H1 (cell line): ENCODE results near the gene DYNLT5. TPM values are rescaled to one million over a fixed set of nuclear protein-coding genes. Genes with fewer than 3 reads are reported as not detected.
A peak's percentile ranks its signal among the peaks of the same experiment; 100 is the strongest.

Experiments used
- CTCF ChIA-PET: fragments of 300-600 bp; sonication (Branson Sonifier 250); formaldehyde crosslinking; loops from one replicate; lab custom pipeline; 2021; ENCODE audit not compliant: partially characterized antibody; lab: Charles Lee
- POLR2A ChIA-PET: fragments of 300-600 bp; sonication (Branson Sonifier 250); formaldehyde crosslinking; loops from one replicate; lab custom pipeline; 2021; ENCODE audit warnings: inconsistent platforms; ENCODE audit not compliant: partially characterized antibody; lab: Charles Lee
- DNase-seq, 2 experiments: peaks; one replicate each; pipeline versions ENCODE4 v3.0.0 to v3.0.0-alpha.2; 2010 to 2022; ENCODE audit warnings: low spot score in 2 of 2, low read depth in 1 of 2, mixed read lengths in 1 of 2
- FAIRE-seq: peaks from 2 replicates; lab custom pipeline; 2011; peaks lifted over from hg19 to GRCh38; lab: Jason Lieb, UNC
- H2AFZ ChIP-seq: 2 replicates; pipeline ENCODE4 v1.8.1; 2012; ENCODE audit warnings: low read length, inconsistent platforms
- H2AK5ac ChIP-seq: 2 replicates; pipeline ENCODE4 v1.6.1; 2013; ENCODE audit warnings: low read depth, low read length
- H2BK120ac ChIP-seq: replicated peaks from 2 replicates; pipeline ENCODE3; 2013; ENCODE audit warnings: low read depth, low read length, inconsistent platforms
- H2BK12ac ChIP-seq: 2 replicates; pipeline ENCODE4 v1.6.1; 2013; ENCODE audit warnings: low read depth, low read length
- H2BK15ac ChIP-seq: 2 replicates; pipeline ENCODE4 v1.6.1; 2013; ENCODE audit warnings: low read length
- H2BK20ac ChIP-seq: 2 replicates; pipeline ENCODE4 v1.6.1; 2013; ENCODE audit warnings: low read length
- H2BK5ac ChIP-seq: 2 replicates; pipeline ENCODE4 v1.6.1; 2013; ENCODE audit warnings: low read depth, low read length
- H3K14ac ChIP-seq: 2 replicates; pipeline ENCODE4 v1.6.1; 2013; ENCODE audit warnings: inconsistent platforms; ENCODE audit not compliant: insufficient read length
- H3K18ac ChIP-seq: 2 replicates; pipeline ENCODE4 v1.6.1; 2013; ENCODE audit warnings: low read length; ENCODE audit errors: extremely low read depth
- H3K23ac ChIP-seq: 2 replicates; pipeline ENCODE4 v1.6.1; 2013; ENCODE audit warnings: inconsistent platforms; ENCODE audit not compliant: insufficient read length
- H3K23me2 ChIP-seq: 2 replicates; pipeline ENCODE4 v1.6.1; 2013; ENCODE audit warnings: low read depth, low read length
- H3K27ac ChIP-seq: 2 replicates; pipeline ENCODE4 v1.6.1; 2011; ENCODE audit warnings: low read depth, low read length, inconsistent platforms
- H3K27me3 ChIP-seq, 4 experiments: replicated peaks in 1 of 4; 1 replicate in 1 of 4; 2 replicates in 3 of 4; pipeline versions ENCODE4 v1.6.1 to v1.8.1; 2011 to 2013; ENCODE audit warnings: low read length in 3 of 4, mild to moderate bottlenecking in 3 of 4, inconsistent platforms in 2 of 4, mixed read lengths in 2 of 4, moderate library complexity in 1 of 4; ENCODE audit not compliant: control insufficient read depth in 3 of 4, insufficient read depth in 3 of 4; ENCODE audit errors: extremely low read depth in 1 of 4
- H3K36me3 ChIP-seq, 4 experiments: 2 replicates each; pipeline versions ENCODE4 v1.6.1 to v1.8.1; 2011 to 2013; ENCODE audit warnings: mild to moderate bottlenecking in 4 of 4, low read length in 3 of 4, moderate library complexity in 2 of 4, control low read depth in 1 of 4, inconsistent platforms in 1 of 4; ENCODE audit not compliant: insufficient read depth in 4 of 4, control insufficient read depth in 2 of 4
- H3K4ac ChIP-seq: replicated peaks from 2 replicates; pipeline ENCODE3; 2013; ENCODE audit warnings: low read length, low read depth, mixed read lengths, inconsistent platforms; ENCODE audit not compliant: insufficient read length
- H3K4me1 ChIP-seq, 4 experiments: replicated peaks in 1 of 4; 1 replicate in 1 of 4; 2 replicates in 3 of 4; pipeline versions ENCODE4 v1.6.1 to v1.8.1; 2011 to 2013; ENCODE audit warnings: low read length in 3 of 4, inconsistent platforms in 2 of 4, mixed read lengths in 1 of 4; ENCODE audit not compliant: insufficient read depth in 4 of 4, control insufficient read depth in 3 of 4
- H3K4me2 ChIP-seq, 2 experiments: 2 replicates each; pipeline versions ENCODE4 v1.6.1 to v1.8.1; 2011 to 2013; ENCODE audit warnings: low read depth in 2 of 2, low read length in 2 of 2, control low read depth in 1 of 2, inconsistent platforms in 1 of 2, mild to moderate bottlenecking in 1 of 2; ENCODE audit not compliant: insufficient read depth in 1 of 2
- H3K4me3 ChIP-seq, 4 experiments: fragments of 200-600, 300-600 bp in 1 of 4; sonication (generic), shearing (Covaris generic), sonication (Bioruptor Twin) in 1 of 4; 2 replicates each; pipeline versions ENCODE4 v1.5.1 to v1.8.1; 2011 to 2016; ENCODE audit warnings: low read length in 4 of 4, low read depth in 3 of 4, control low read depth in 2 of 4, inconsistent platforms in 2 of 4, mild to moderate bottlenecking in 2 of 4, mixed read lengths in 1 of 4, moderate library complexity in 1 of 4; ENCODE audit not compliant: insufficient read depth in 2 of 4; ENCODE audit errors: extremely low read depth in 1 of 4
- H3K56ac ChIP-seq: replicated peaks from 2 replicates; pipeline ENCODE3; 2013; ENCODE audit warnings: low read depth, mild to moderate bottlenecking, mixed read lengths, low read length, inconsistent platforms; ENCODE audit not compliant: insufficient read length
- H3K79me1 ChIP-seq: 2 replicates; pipeline ENCODE4 v1.6.1; 2013; ENCODE audit warnings: low read depth, low read length, control low read depth
- H3K79me2 ChIP-seq, 2 experiments: 2 replicates each; pipeline versions ENCODE4 v1.6.1 to v1.8.1; 2012 to 2013; ENCODE audit warnings: low read length in 2 of 2, mild to moderate bottlenecking in 2 of 2, inconsistent platforms in 1 of 2; ENCODE audit not compliant: insufficient read depth in 2 of 2, control insufficient read depth in 1 of 2
- H3K9ac ChIP-seq, 4 experiments: replicated peaks in 1 of 4; 1 replicate in 1 of 4; 2 replicates in 3 of 4; pipeline versions ENCODE4 v1.6.1 to v1.8.1; 2011 to 2013; ENCODE audit warnings: low read depth in 3 of 4, low read length in 3 of 4, control low read depth in 2 of 4, mild to moderate bottlenecking in 2 of 4, moderate library complexity in 2 of 4, inconsistent platforms in 1 of 4; ENCODE audit errors: extremely low read depth in 1 of 4
- H3K9me3 ChIP-seq, 2 experiments: 2 replicates each; pipeline versions ENCODE4 v1.6.1 to v1.8.1; 2012 to 2013; ENCODE audit warnings: mild to moderate bottlenecking in 2 of 2, moderate library complexity in 2 of 2, control low read depth in 1 of 2, inconsistent platforms in 1 of 2, low read depth in 1 of 2, low read length in 1 of 2, mixed read lengths in 1 of 2; ENCODE audit not compliant: insufficient read depth in 2 of 2
- H4K20me1 ChIP-seq, 2 experiments: replicated peaks in 1 of 2; 2 replicates each; pipeline versions ENCODE3 to v1.8.1; 2011 to 2013; ENCODE audit warnings: inconsistent platforms in 2 of 2, low read length in 2 of 2, mild to moderate bottlenecking in 1 of 2; ENCODE audit not compliant: insufficient read depth in 2 of 2, control insufficient read depth in 1 of 2
- H4K5ac ChIP-seq: 2 replicates; pipeline ENCODE4 v1.6.1; 2013; ENCODE audit warnings: low read length, low read depth, mixed read lengths, inconsistent platforms; ENCODE audit not compliant: insufficient read length
- H4K8ac ChIP-seq: 2 replicates; pipeline ENCODE4 v1.8.0; 2013; ENCODE audit warnings: mild to moderate bottlenecking, moderate library complexity, low read length, inconsistent platforms; ENCODE audit not compliant: insufficient read depth; ENCODE audit errors: extremely low read depth
- H4K91ac ChIP-seq: replicated peaks from 2 replicates; pipeline ENCODE3; 2013; ENCODE audit warnings: low read length, mixed read lengths, inconsistent platforms; ENCODE audit not compliant: insufficient read length
- ATF3 ChIP-seq: IDR thresholded peaks from 2 replicates; pipeline ENCODE4 v1.6.1; 2011; ENCODE audit warnings: low read depth, mild to moderate bottlenecking, low read length; ENCODE audit not compliant: insufficient read depth
- MAX ChIP-seq: IDR thresholded peaks from 2 replicates; pipeline ENCODE4 v1.6.1; 2012; ENCODE audit warnings: inconsistent platforms
- RAD21 ChIP-seq, 2 experiments: IDR thresholded peaks in 1 of 2; conservative IDR thresholded peaks in 1 of 2; 2 replicates each; pipeline ENCODE4 v1.6.1; 2011; ENCODE audit warnings: low read depth in 2 of 2, low read length in 2 of 2, improper control_type of control experiment in 1 of 2, inconsistent platforms in 1 of 2, mild to moderate bottlenecking in 1 of 2, moderate library complexity in 1 of 2
- whole genome bisulfite sequencing, 2 experiments: shearing (Covaris generic) in 1 of 2; methylation state at CpG; one replicate each; pipeline versions ENCODE4 v1.1.6 to v1.1.7; 2013 to 2015; ENCODE audit warnings: low lambda C conversion rate in 2 of 2, mixed read lengths in 2 of 2, inconsistent platforms in 1 of 2, low coverage in 1 of 2, missing lambda C conversion rate in 1 of 2; ENCODE audit not compliant: insufficient replicate concordance in 2 of 2, insufficient coverage in 1 of 2, insufficient read length in 1 of 2; ENCODE audit errors: extremely low coverage in 1 of 2, missing lambda C conversion rate in 1 of 2; 5-methylcytosine and 5-hydroxymethylcytosine counted together
- polyA plus RNA-seq, 7 experiments: library from polyadenylated mRNA; depleted of rRNA in 3 of 7; stranded (reverse) in 5 of 7; unstranded in 2 of 7; fragments of >200 nt in 5 of 7; fragments of 200-250 nt in 2 of 7; gene quantifications; 1 replicate in 5 of 7; 2 replicates in 1 of 7; 4 replicates in 1 of 7; pipeline versions ENCODE4 v1.2.1 to v1.2.3, GENCODE V29; 2011 to 2013; ENCODE audit warnings: missing spikeins in 2 of 7, mixed read lengths in 2 of 7
- total RNA-seq: library from RNA; stranded (reverse); fragmentation: NEBNext Ultra II Directional; extraction: Animal tissue kit (Norgen Biotek cat#: 25700); gene quantifications from 2 replicates; pipeline ENCODE4 v1.2.1, GENCODE V29; 2021
- TF ChIP-seq, protein P1 (sequence below), 3 experiments: IDR thresholded peaks; 1 replicate in 2 of 3; 2 replicates in 1 of 3; pipeline versions ENCODE4 v1.5.1 to v1.6.1; 2011; ENCODE audit warnings: low read length in 3 of 3, mild to moderate bottlenecking in 3 of 3, inconsistent platforms in 2 of 3, low read depth in 1 of 3, moderate library complexity in 1 of 3; ENCODE audit not compliant: insufficient read depth in 1 of 3; ENCODE audit errors: control extremely low read depth in 1 of 3

The DYNLT5 gene
- total and polyA plus RNA-seq, 2 of the 8 experiments (the other 6 are each of a cell fraction or from before 2014, with no cell fraction given): 0.93 to 1.5 TPM

- CTCF ChIA-PET: interaction anchor here (0.6 to 3.4 kb wide), 39 partner anchors 8 to 1706 kb away, joined by 3 to 26 read pairs (median 4); partner anchors contain the start of genes C1orf141, DYNLT5 and SGIP1
- FAIRE-seq: peak; percentile 81
- peak; percentile 31 to 68 for DNase-seq
- Histone ChIP-seq H3K18ac (no peak overlapping the region), H2BK5ac (no peak overlapping the region), H3K27ac (no peak overlapping the region), H3K56ac (no peak overlapping the region), H2BK120ac (no peak overlapping the region), H3K9me3 (no peaks in the 10 kb centered on the region), H3K79me1 (no peaks in the 10 kb centered on the region), H2BK12ac (no peak overlapping the region; the same call in 1 of the 2 replicates), H4K8ac (no peak overlapping the region), H3K4me1 (peaks cover 0 to 4% (median 2%) of the 10 kb centered on the region in 4 experiments; a peak in 2 of 7 replicates), H2BK15ac (no peak overlapping the region), H3K4ac (no peak overlapping the region), H2AFZ (peak overlapping the region; percentile 97), H2BK20ac (no peak overlapping the region), H3K4me2 (no peak overlapping the region), H3K36me3 (no peaks in the 10 kb centered on the region), H3K4me3 (no peak overlapping the region), H4K20me1 (no peaks in the 10 kb centered on the region), H3K9ac (no peak overlapping the region), H3K23me2 (no peaks in the 10 kb centered on the region), H3K14ac (no peak overlapping the region), H2AK5ac (no peak overlapping the region), H4K91ac (no peak overlapping the region), H3K23ac (no peak overlapping the region), H3K27me3 (no peaks in the 10 kb centered on the region), H4K5ac (no peak overlapping the region), H3K79me2 (no peaks in the 10 kb centered on the region)
- POLR2A ChIA-PET: interaction anchor here (0.8 kb wide), 1 partner anchor 26 kb away, joined by 3 read pairs; the partner anchor contains the start of gene DYNLT5
- WGBS, 2 experiments: 35% methylated on average over 9 of the region's 9 CpGs; no CpG with 5 or more reads in 1 of the 2 experiments
- TF ChIP-seq MAX (peak; percentile 45; the same call in 1 of the 2 replicates), RAD21 (IDR thresholded peaks at IDR 0.05 in 1 of 2, conservative IDR thresholded peaks at IDR 0.05 in 1 of 2; ENCODE audit: low read depth in 2 of 2, low read length in 2 of 2) (peak; percentile 87 to 89), ATF3 (no peak)
- TF ChIP-seq, protein P1, sequence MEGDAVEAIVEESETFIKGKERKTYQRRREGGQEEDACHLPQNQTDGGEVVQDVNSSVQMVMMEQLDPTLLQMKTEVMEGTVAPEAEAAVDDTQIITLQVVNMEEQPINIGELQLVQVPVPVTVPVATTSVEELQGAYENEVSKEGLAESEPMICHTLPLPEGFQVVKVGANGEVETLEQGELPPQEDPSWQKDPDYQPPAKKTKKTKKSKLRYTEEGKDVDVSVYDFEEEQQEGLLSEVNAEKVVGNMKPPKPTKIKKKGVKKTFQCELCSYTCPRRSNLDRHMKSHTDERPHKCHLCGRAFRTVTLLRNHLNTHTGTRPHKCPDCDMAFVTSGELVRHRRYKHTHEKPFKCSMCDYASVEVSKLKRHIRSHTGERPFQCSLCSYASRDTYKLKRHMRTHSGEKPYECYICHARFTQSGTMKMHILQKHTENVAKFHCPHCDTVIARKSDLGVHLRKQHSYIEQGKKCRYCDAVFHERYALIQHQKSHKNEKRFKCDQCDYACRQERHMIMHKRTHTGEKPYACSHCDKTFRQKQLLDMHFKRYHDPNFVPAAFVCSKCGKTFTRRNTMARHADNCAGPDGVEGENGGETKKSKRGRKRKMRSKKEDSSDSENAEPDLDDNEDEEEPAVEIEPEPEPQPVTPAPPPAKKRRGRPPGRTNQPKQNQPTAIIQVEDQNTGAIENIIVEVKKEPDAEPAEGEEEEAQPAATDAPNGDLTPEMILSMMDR (IDR thresholded peaks at IDR 0.05; ENCODE audit: control extremely low read depth in 1 of 3, insufficient read depth in 1 of 3, low read depth in 1 of 3, low read length in 3 of 3): peak; percentile 24 to 92 (median 78)
These were observed 26.2 kb upstream of the DYNLT5 start for GRCh38 chr1:66725885-66726665.
